CD4-positive, alpha-beta T cell treated with Interleukin-10 for 1 hour (primary cell): Measurements from ENCODE around the gene LIN9.
"Not testable (repeated sequence)": the region's sequence is repeated elsewhere in the genome, so short reads cannot be mapped to it uniquely, and the experiment has no call there.

Source experiments
- DNase-seq: peaks from one replicate; pipeline ENCODE4 v3.0.0-alpha.2; 2020

Gene LIN9

GRCh38 chr1:226308723-226309397, at the start of gene LIN9:
TSS of gene LIN9 (minus strand) at chr1:226309164. CDS start at chr1:226309139, 25 bp downstream.
- DNase-seq: peak; percentile 91

- DNase-seq: no peak
Observed at GRCh38 chr1:226357416-226357815, 48.5 kb upstream of the LIN9 start.

GRCh38 chr1:226355669-226356551, 46.9 kb upstream of the LIN9 start:
- no peak for DNase-seq

- DNase-seq: no peak
Observed at GRCh38 chr1:226355016-226355415, 46.1 kb upstream of the LIN9 start.

- no peak for DNase-seq
Observed at GRCh38 chr1:226353698-226354525, 44.9 kb upstream of the LIN9 start.

GRCh38 chr1:226351709-226352108, 42.7 kb upstream of the LIN9 start:
- DNase-seq: no peak

GRCh38 chr1:226350519-226350865, 41.5 kb upstream of the LIN9 start:
- no peak for DNase-seq

- no peak for DNase-seq
Observed at GRCh38 chr1:226349801-226350518, 41.0 kb upstream of the LIN9 start.

- DNase-seq: no peak
Observed at GRCh38 chr1:226349081-226349480, 40.1 kb upstream of the LIN9 start.

- DNase-seq: no peak
Observed at GRCh38 chr1:226344441-226345259, 35.7 kb upstream of the LIN9 start.

GRCh38 chr1:226342656-226343055, 33.7 kb upstream of the LIN9 start:
- DNase-seq: no peak

GRCh38 chr1:226340111-226340510, 31.1 kb upstream of the LIN9 start:
- DNase-seq: not testable (repeated sequence)

GRCh38 chr1:226337276-226337875, 28.4 kb upstream of the LIN9 start:
- no peak for DNase-seq

GRCh38 chr1:226335661-226336060, 26.7 kb upstream of the LIN9 start:
- DNase-seq: no peak

GRCh38 chr1:226332947-226333346, 24.0 kb upstream of the LIN9 start:
- DNase-seq: no peak

GRCh38 chr1:226329237-226329636, 20.3 kb upstream of the LIN9 start:
- no peak for DNase-seq

GRCh38 chr1:226327761-226328162, 18.8 kb upstream of the LIN9 start:
- no peak for DNase-seq

GRCh38 chr1:226325178-226325577, 16.2 kb upstream of the LIN9 start:
- DNase-seq: no peak

GRCh38 chr1:226324479-226324878, 15.5 kb upstream of the LIN9 start:
- no peak for DNase-seq

- no peak for DNase-seq
Observed at GRCh38 chr1:226322986-226323385, 14.0 kb upstream of the LIN9 start.

- DNase-seq: no peak
Observed at GRCh38 chr1:226320930-226321329, 12.0 kb upstream of the LIN9 start.
